HepG2 (cell line): ENCODE results near the gene FAM3B. TPM values are rescaled to one million over a fixed set of nuclear protein-coding genes. Genes with fewer than 3 reads are reported as not detected.

Experiments
- ADNP ChIP-seq: sonication (generic); formaldehyde crosslinking; IDR thresholded peaks from 2 replicates; pipeline ENCODE4 v1.4.0; 2020; ENCODE audit warnings: missing genetic modification reagents
- AGO1 ChIP-seq: fragments of 200-400 bp; formaldehyde crosslinking; IDR thresholded peaks from 2 replicates; pipeline ENCODE4 v1.6.1; 2017; ENCODE audit warnings: mild to moderate bottlenecking, low read depth, low read length, moderate library complexity; ENCODE audit not compliant: poor library complexity, severe bottlenecking
- ASH2L ChIP-seq: fragments of 300-600, 200-600 bp; sonication (generic); IDR thresholded peaks from 2 replicates; pipeline ENCODE4 v1.7.0; 2017; ENCODE audit warnings: low read depth, mild to moderate bottlenecking, moderate library complexity, mixed read lengths, low read length; ENCODE audit not compliant: insufficient read length
- ISL2 ChIP-seq: sonication (generic); formaldehyde crosslinking; IDR thresholded peaks from 2 replicates; pipeline ENCODE4 v1.5.0; 2020; ENCODE audit warnings: missing genetic modification reagents
- MAFK ChIP-seq, 2 experiments: IDR thresholded peaks in 1 of 2; conservative IDR thresholded peaks in 1 of 2; 2 replicates each; pipeline ENCODE4 v1.6.1; 2011; ENCODE audit warnings: improper control_type of control experiment in 2 of 2, low read length in 2 of 2
- MBNL3 ChIP-seq: fragments of 250-450 bp; sonication (Bioruptor Pico); conservative IDR thresholded peaks from 2 replicates; pipeline ENCODE4 v1.8.0; 2022; ENCODE audit warnings: mild to moderate bottlenecking, inconsistent platforms
- ZMYM3 ChIP-seq: sonication (generic); formaldehyde crosslinking; IDR thresholded peaks from 2 replicates; pipeline ENCODE4 v1.5.1; 2020; ENCODE audit warnings: mild to moderate bottlenecking, missing genetic modification reagents
- ZNF10 ChIP-seq: sonication (generic); formaldehyde crosslinking; IDR thresholded peaks from 2 replicates; pipeline ENCODE4 v1.4.0; 2020; ENCODE audit warnings: mild to moderate bottlenecking, low read depth, missing genetic modification reagents, borderline replicate concordance
- ZNF296 ChIP-seq: sonication (generic); formaldehyde crosslinking; conservative IDR thresholded peaks from 2 replicates; pipeline ENCODE4 v1.5.0; 2020; ENCODE audit warnings: mild to moderate bottlenecking, missing genetic modification reagents
- ZNF615 ChIP-seq: sonication (generic); formaldehyde crosslinking; IDR thresholded peaks from 2 replicates; pipeline ENCODE4 v1.5.0; 2020; ENCODE audit warnings: mild to moderate bottlenecking, missing genetic modification reagents, borderline replicate concordance
- ZNF776 ChIP-seq: sonication (generic); formaldehyde crosslinking; IDR thresholded peaks from 2 replicates; pipeline ENCODE4 v1.4.0; 2020; ENCODE audit warnings: mild to moderate bottlenecking, missing genetic modification reagents
- polyA plus RNA-seq, 8 experiments: library from polyadenylated mRNA; depleted of rRNA in 3 of 8; stranded (reverse) in 7 of 8; unstranded in 1 of 8; fragments of >200 nt; fragmentation: Illumina TruSeq in 4 of 8; extraction: Trizol in 4 of 8; gene quantifications; 2 replicates each; pipeline versions ENCODE4 v1.2.1 to v1.2.3, GENCODE V29; 2011 to 2016; ENCODE audit warnings: low read depth in 4 of 8, missing spikeins in 1 of 8, mixed read lengths in 1 of 8; ENCODE audit not compliant: insufficient read depth in 1 of 8
- total RNA-seq, 5 experiments: library from RNA; depleted of rRNA; stranded (reverse); fragments of >200 nt; fragmentation: Illumina TruSeq; extraction: Trizol; gene quantifications; 2 replicates each; pipeline ENCODE4 v1.2.3, GENCODE V29; 2016; ENCODE audit warnings: low read depth in 1 of 5
- TF ChIP-seq, protein P1 (sequence below): sonication (generic); formaldehyde crosslinking; conservative IDR thresholded peaks from 2 replicates; pipeline ENCODE4 v1.4.0; 2020; ENCODE audit warnings: mild to moderate bottlenecking, missing genetic modification reagents, moderate library complexity
- TF ChIP-seq, protein P2 (sequence below), 2 experiments: sonication (generic) in 1 of 2; formaldehyde crosslinking in 1 of 2; IDR thresholded peaks; 2 replicates each; pipeline versions ENCODE4 v1.5.1 to v1.6.1; 2011 to 2020; ENCODE audit warnings: borderline replicate concordance in 1 of 2, low read depth in 1 of 2, low read length in 1 of 2, mild to moderate bottlenecking in 1 of 2, missing genetic modification reagents in 1 of 2, moderate library complexity in 1 of 2
- TF ChIP-seq, protein P3 (sequence below): IDR thresholded peaks from 2 replicates; pipeline ENCODE4 v1.6.1; 2016
- TF ChIP-seq, protein P4 (sequence below): sonication (generic); formaldehyde crosslinking; IDR thresholded peaks from 2 replicates; pipeline ENCODE4 v1.8.0; 2022; ENCODE audit warnings: mild to moderate bottlenecking, missing genetic modification reagents
- TF ChIP-seq, protein P5 (sequence below): sonication (generic); formaldehyde crosslinking; IDR thresholded peaks from 2 replicates; pipeline ENCODE4 v1.4.0; 2020; ENCODE audit warnings: mild to moderate bottlenecking, low read depth, missing genetic modification reagents
- TF ChIP-seq, protein P6 (sequence below): sonication (generic); formaldehyde crosslinking; IDR thresholded peaks from 2 replicates; pipeline ENCODE4 v1.5.0; 2020; ENCODE audit warnings: mild to moderate bottlenecking, missing genetic modification reagents

The FAM3B gene
- total and polyA plus RNA-seq, 2 of the 13 experiments (the other 11 are each of a cell fraction or from before 2014, with no cell fraction given) = 46.5 to 62.0 TPM

DNA sequence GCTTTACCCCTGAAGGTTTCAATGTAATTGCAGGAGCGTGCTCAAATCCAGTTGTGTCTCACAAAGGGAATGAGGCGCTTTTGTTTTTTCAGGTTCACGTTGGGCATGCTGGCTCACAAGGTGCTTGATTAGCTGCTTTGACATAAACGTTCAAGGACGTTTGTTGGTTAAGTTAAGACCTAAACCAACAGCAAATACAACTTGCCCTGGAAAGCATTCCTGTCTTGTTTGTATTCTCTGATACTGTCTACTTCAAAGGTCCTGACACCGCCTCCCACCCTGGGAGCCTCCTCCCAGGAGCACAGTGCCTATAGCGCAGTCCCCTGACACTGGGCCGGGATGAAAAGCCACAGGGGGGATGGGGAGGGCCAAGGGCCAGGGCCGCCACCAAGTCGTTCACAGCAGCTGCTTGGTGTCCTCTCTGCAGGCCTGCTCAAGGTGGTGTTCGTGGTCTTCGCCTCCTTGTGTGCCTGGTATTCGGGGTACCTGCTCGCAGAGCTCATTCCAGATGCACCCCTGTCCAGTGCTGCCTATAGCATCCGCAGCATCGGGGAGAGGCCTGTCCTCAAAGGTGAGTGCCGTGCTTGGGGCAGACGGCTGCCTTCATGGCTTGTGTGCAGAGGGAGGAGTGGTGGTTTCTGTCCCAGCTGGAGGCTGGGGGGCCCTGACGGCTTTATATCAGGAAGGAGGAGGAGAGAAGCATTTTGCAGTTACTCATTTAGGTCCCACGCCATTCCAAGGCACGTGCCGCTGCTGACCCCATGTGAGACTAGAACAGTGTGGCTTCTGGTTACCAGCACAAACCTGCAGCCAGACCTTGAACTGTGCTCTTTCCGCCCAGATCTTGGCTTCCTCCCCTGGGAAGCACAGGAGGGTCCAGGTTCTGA lies 6.1 kb downstream of the FAM3B start (continued):
- TF ChIP-seq, protein P1, sequence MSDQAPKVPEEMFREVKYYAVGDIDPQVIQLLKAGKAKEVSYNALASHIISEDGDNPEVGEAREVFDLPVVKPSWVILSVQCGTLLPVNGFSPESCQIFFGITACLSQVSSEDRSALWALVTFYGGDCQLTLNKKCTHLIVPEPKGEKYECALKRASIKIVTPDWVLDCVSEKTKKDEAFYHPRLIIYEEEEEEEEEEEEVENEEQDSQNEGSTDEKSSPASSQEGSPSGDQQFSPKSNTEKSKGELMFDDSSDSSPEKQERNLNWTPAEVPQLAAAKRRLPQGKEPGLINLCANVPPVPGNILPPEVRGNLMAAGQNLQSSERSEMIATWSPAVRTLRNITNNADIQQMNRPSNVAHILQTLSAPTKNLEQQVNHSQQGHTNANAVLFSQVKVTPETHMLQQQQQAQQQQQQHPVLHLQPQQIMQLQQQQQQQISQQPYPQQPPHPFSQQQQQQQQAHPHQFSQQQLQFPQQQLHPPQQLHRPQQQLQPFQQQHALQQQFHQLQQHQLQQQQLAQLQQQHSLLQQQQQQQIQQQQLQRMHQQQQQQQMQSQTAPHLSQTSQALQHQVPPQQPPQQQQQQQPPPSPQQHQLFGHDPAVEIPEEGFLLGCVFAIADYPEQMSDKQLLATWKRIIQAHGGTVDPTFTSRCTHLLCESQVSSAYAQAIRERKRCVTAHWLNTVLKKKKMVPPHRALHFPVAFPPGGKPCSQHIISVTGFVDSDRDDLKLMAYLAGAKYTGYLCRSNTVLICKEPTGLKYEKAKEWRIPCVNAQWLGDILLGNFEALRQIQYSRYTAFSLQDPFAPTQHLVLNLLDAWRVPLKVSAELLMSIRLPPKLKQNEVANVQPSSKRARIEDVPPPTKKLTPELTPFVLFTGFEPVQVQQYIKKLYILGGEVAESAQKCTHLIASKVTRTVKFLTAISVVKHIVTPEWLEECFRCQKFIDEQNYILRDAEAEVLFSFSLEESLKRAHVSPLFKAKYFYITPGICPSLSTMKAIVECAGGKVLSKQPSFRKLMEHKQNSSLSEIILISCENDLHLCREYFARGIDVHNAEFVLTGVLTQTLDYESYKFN (CRISPR knock-in tag) = peak; percentile 96
- TF ChIP-seq MAFK (conservative IDR thresholded peaks at IDR 0.05 in 1 of 2, IDR thresholded peaks at IDR 0.05 in 1 of 2; ENCODE audit: low read length in 2 of 2) = peak; percentile 64 to 70; a peak in 3 of 4 replicates
- TF ChIP-seq, protein P2, sequence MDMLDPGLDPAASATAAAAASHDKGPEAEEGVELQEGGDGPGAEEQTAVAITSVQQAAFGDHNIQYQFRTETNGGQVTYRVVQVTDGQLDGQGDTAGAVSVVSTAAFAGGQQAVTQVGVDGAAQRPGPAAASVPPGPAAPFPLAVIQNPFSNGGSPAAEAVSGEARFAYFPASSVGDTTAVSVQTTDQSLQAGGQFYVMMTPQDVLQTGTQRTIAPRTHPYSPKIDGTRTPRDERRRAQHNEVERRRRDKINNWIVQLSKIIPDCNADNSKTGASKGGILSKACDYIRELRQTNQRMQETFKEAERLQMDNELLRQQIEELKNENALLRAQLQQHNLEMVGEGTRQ (IDR thresholded peaks at IDR 0.05; ENCODE audit: low read depth, low read length) = peak; percentile 52
- TF ChIP-seq, protein P2 (CRISPR knock-in tag; IDR thresholded peaks at IDR 0.05; ENCODE audit: borderline replicate concordance) = no peak; the same call in 1 of the 2 replicates
- TF ChIP-seq ASH2L = peak; percentile 81
- TF ChIP-seq, protein P3, sequence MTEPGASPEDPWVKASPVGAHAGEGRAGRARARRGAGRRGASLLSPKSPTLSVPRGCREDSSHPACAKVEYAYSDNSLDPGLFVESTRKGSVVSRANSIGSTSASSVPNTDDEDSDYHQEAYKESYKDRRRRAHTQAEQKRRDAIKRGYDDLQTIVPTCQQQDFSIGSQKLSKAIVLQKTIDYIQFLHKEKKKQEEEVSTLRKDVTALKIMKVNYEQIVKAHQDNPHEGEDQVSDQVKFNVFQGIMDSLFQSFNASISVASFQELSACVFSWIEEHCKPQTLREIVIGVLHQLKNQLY (CRISPR knock-in tag) = peak; percentile 81
- TF ChIP-seq, protein P4, sequence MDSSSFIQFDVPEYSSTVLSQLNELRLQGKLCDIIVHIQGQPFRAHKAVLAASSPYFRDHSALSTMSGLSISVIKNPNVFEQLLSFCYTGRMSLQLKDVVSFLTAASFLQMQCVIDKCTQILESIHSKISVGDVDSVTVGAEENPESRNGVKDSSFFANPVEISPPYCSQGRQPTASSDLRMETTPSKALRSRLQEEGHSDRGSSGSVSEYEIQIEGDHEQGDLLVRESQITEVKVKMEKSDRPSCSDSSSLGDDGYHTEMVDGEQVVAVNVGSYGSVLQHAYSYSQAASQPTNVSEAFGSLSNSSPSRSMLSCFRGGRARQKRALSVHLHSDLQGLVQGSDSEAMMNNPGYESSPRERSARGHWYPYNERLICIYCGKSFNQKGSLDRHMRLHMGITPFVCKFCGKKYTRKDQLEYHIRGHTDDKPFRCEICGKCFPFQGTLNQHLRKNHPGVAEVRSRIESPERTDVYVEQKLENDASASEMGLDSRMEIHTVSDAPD (CRISPR knock-in tag) = no peak
- TF ChIP-seq, protein P5, sequence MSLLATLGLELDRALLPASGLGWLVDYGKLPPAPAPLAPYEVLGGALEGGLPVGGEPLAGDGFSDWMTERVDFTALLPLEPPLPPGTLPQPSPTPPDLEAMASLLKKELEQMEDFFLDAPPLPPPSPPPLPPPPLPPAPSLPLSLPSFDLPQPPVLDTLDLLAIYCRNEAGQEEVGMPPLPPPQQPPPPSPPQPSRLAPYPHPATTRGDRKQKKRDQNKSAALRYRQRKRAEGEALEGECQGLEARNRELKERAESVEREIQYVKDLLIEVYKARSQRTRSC (CRISPR knock-in tag) = no peak
- TF ChIP-seq, protein P6, sequence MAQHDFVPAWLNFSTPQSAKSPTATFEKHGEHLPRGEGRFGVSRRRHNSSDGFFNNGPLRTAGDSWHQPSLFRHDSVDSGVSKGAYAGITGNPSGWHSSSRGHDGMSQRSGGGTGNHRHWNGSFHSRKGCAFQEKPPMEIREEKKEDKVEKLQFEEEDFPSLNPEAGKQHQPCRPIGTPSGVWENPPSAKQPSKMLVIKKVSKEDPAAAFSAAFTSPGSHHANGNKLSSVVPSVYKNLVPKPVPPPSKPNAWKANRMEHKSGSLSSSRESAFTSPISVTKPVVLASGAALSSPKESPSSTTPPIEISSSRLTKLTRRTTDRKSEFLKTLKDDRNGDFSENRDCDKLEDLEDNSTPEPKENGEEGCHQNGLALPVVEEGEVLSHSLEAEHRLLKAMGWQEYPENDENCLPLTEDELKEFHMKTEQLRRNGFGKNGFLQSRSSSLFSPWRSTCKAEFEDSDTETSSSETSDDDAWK = no peak
- TF ChIP-seq MBNL3 = no peak
- no peak for TF ChIP-seq AGO1
- TF ChIP-seq ZNF615 = 0 out of 2 replicates have a peak, but pooled peaks have one; percentile 62
- peak; percentile 93 for TF ChIP-seq ISL2
- peak; percentile 66; the same call in 1 of the 2 replicates for TF ChIP-seq ZNF776 (CRISPR knock-in tag)
- no peak for TF ChIP-seq ZNF10 (CRISPR knock-in tag)
- TF ChIP-seq ADNP (CRISPR knock-in tag) = no peak
- TF ChIP-seq ZMYM3 (CRISPR knock-in tag) = peak; percentile 67; the same call in 1 of the 2 replicates
- TF ChIP-seq ZNF296 (CRISPR knock-in tag) = no peak
